HUES48 (cell line): ENCODE results near the gene TUBB.

Source experiments
- H3K27ac ChIP-seq: one replicate; pipeline ENCODE4 v1.7.0; 2013; ENCODE audit warnings: low read depth, low read length, inconsistent platforms
- H3K27me3 ChIP-seq: 2 replicates; pipeline ENCODE4 v1.6.1; 2013; ENCODE audit warnings: mild to moderate bottlenecking, low read length; ENCODE audit not compliant: control insufficient read depth, insufficient read depth
- H3K36me3 ChIP-seq: 2 replicates; pipeline ENCODE4 v1.6.1; 2013; ENCODE audit warnings: low read length; ENCODE audit not compliant: control insufficient read depth, insufficient read depth
- H3K4me1 ChIP-seq: 2 replicates; pipeline ENCODE4 v1.6.1; 2013; ENCODE audit warnings: mild to moderate bottlenecking, low read length; ENCODE audit not compliant: control insufficient read depth, insufficient read depth
- H3K4me3 ChIP-seq: 2 replicates; pipeline ENCODE4 v1.5.1; 2013; ENCODE audit warnings: mild to moderate bottlenecking, low read depth, low read length
- H3K9ac ChIP-seq: 2 replicates; pipeline ENCODE4 v1.6.1; 2013; ENCODE audit warnings: mild to moderate bottlenecking, low read depth, low read length, moderate library complexity
- H3K9me3 ChIP-seq: 2 replicates; pipeline ENCODE4 v1.6.1; 2013; ENCODE audit warnings: low read length; ENCODE audit not compliant: control insufficient read depth, insufficient read depth

Gene TUBB

GRCh38 chr6:30727920-30728553 is 7.9 kb downstream of the TUBB start:
- Histone ChIP-seq H3K27me3 (no peaks in the 10 kb centered on the region), H3K9me3 (no peaks in the 10 kb centered on the region), H3K9ac (no peak overlapping the region), H3K4me3 (no peak overlapping the region), H3K4me1 (peaks cover 2% of the 10 kb centered on the region; the same call in 1 of the 2 replicates), H3K36me3 (peaks cover 76% of the 10 kb centered on the region), H3K27ac (peak overlapping the region; percentile 27)

GRCh38 chr6:30730601-30731435 is 10.7 kb downstream of the TUBB start:
- peaks cover 72% of the 10 kb centered on the region for H3K36me3 ChIP-seq

DNA sequence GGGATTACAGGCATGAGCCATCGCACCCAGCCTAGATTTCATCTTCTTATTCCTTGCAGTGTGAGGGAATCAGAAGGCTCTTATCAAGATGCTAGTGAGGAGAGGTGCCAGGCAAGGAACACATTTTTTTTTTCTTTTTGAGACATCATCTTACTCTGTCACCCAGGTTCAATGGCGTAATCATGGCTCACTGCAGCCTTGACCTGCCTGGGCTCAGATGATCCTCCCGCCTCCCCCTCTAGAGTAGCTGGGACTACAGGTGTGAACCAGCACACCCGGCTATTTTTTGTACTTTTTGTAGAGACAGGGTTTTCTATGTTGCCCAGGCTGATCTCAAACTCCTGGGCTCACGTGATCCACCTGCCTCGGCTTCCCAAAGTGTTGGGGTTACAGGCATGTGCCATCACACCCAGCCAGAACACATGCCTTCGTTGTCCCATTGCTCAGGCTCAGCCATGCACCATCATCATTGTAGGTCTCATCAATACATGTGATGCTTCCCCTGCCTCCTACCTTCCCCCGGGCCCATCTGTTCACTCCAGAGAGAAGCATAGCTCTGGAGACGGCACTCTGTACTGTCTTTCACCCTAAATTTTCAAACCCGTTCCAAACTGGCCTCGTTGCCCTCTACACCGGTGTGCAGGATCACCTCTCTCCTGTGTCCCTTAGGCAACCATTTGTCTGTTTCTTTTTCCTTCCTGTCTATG is 12.2 kb downstream of the TUBB start:
- peaks cover 2% of the 10 kb centered on the region; the same call in 1 of the 2 replicates for H3K4me1 ChIP-seq
- no peaks in the 10 kb centered on the region for H3K9me3 ChIP-seq
- no peak overlapping the region for H3K27ac ChIP-seq
- H3K27me3 ChIP-seq: no peaks in the 10 kb centered on the region
- H3K36me3 ChIP-seq: peaks cover 79% of the 10 kb centered on the region
- H3K9ac ChIP-seq: no peak overlapping the region
- H3K4me3 ChIP-seq: no peak overlapping the region

More at GRCh38 chr6:30730601-30731435, 10.7 kb downstream of the TUBB start:
- peaks cover 2% of the 10 kb centered on the region; the same call in 1 of the 2 replicates for H3K4me1 ChIP-seq
- H3K9me3 ChIP-seq: no peaks in the 10 kb centered on the region
- peak overlapping the region; percentile 55 for H3K27ac ChIP-seq
- H3K4me3 ChIP-seq: no peak overlapping the region
- no peak overlapping the region for H3K9ac ChIP-seq
- H3K27me3 ChIP-seq: no peaks in the 10 kb centered on the region

DNA sequence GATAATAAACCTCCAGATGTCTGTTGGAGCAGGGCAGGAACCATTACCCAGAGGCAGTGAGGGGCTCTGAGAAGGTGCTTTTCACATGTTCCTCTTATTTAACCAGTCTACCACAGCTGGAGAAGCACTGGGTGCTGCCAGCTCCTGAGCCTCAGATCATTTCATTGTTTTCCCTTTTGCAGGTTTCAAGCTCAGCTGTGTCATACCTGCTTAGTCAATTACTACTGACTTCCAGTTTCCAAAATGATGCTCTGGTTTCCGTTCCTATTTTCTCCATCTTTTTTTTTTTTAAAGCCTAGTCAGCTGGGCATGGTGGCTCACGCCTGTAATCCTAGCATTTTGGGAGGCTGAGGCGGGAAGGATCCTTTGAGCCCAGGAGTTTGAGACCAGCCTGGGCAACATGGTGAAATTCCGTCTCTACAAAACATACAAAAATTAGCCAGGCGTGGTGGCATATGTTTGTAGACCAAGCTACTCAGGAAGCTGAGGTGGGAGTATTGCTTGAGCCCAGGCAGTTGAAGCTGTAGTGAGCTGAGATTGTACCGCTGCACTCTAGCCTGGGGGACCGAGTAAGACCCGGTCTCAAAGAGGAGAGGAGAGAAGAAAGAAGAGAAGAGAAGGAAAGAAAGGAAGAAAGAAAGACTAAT is 15.6 kb downstream of the TUBB start:
- H3K4me3 ChIP-seq: no peak overlapping the region
- no peaks in the 10 kb centered on the region for H3K9me3 ChIP-seq
- no peak overlapping the region for H3K27ac ChIP-seq
- H3K36me3 ChIP-seq: peaks cover 82% of the 10 kb centered on the region
- H3K9ac ChIP-seq: no peak overlapping the region
- H3K27me3 ChIP-seq: no peaks in the 10 kb centered on the region
- no peaks in the 10 kb centered on the region for H3K4me1 ChIP-seq

DNA sequence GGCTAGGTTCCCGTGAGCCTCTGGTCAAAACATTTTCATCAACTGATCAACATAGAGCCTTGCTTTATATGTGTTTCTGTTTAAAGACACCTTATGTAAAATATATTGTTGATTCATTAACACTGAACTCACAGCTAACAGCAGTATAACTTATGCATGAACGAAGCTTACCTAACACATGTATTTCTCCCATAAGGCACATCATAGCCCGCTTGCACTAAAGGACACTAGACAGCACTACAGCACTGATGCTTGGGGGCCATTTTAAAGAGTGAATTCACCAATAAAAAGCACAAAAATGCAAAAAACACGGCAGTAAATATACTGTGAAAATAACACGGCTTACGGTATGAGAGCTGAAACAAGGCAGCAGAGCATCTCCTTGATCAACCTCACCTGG is 18.4 kb downstream of the TUBB start:
- Histone ChIP-seq H3K27ac (no peak overlapping the region), H3K4me3 (no peak overlapping the region), H3K27me3 (no peaks in the 10 kb centered on the region), H3K9ac (no peak overlapping the region), H3K9me3 (no peaks in the 10 kb centered on the region), H3K4me1 (peaks cover 6% of the 10 kb centered on the region; the same call in 1 of the 2 replicates), H3K36me3 (peaks cover 69% of the 10 kb centered on the region)

DNA sequence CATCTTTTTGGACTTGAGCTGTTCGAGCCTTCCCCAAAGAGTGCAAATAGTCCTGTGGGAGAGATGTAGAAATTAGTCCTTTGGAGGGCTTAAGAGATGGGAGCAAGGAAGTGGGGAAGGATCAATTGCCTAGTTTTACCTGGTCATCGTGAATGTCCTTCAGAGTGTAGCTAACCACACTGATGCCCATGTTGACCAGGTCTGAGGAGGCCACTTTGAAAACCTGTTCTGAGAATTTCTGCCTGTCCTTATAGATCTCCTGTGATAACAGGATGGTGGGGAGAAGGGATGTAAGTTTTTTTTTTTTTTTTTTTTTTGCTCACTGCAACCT is 20.4 kb downstream of the TUBB start:
- Histone ChIP-seq H3K36me3 (peaks cover 52% of the 10 kb centered on the region), H3K4me1 (peaks cover 6% of the 10 kb centered on the region; the same call in 1 of the 2 replicates), H3K9ac (no peak overlapping the region), H3K9me3 (no peaks in the 10 kb centered on the region), H3K27ac (no peak overlapping the region), H3K4me3 (no peak overlapping the region), H3K27me3 (peaks cover 3% of the 10 kb centered on the region; the same call in 1 of the 2 replicates)

GRCh38 chr6:30741063-30741779 is 21.1 kb downstream of the TUBB start:
- Histone ChIP-seq H3K4me1 (peaks cover 6% of the 10 kb centered on the region; the same call in 1 of the 2 replicates), H3K9ac (no peak overlapping the region), H3K36me3 (peaks cover 45% of the 10 kb centered on the region), H3K4me3 (peak overlapping the region; percentile 74), H3K27ac (peak overlapping the region; percentile 90), H3K9me3 (no peaks in the 10 kb centered on the region), H3K27me3 (peaks cover 3% of the 10 kb centered on the region; the same call in 1 of the 2 replicates)

DNA sequence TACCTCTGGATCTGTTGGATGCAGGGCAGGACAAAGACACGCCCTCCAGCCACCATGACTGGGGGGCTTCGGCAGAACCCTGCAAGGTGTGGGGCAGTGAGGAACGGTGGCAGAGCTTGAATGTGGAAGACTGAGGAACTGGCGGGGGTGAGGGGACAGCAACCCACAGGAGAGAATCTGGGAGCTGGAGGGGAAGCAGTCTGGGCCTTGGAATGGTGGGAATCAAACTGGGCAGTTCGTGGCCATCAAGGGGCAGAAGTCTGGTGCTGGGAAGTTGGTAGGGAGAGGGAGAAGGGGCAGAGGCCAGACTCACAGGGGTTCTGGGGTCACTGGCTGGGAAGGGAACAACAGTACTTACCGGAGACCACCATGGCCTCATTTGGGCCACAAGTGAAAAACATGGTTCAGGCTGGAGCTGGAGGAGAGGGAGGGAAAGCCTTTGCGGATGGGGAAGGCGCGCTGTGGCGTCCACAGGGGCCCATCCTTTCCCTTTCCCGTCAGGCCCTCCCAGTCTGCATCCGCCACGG is 21.7 kb downstream of the TUBB start:
- Histone ChIP-seq H3K9me3 (no peaks in the 10 kb centered on the region), H3K27ac (peak overlapping the region; percentile 90), H3K4me1 (peaks cover 6% of the 10 kb centered on the region; the same call in 1 of the 2 replicates), H3K4me3 (peak overlapping the region; percentile 74), H3K27me3 (peaks cover 3% of the 10 kb centered on the region; the same call in 1 of the 2 replicates), H3K36me3 (peaks cover 42% of the 10 kb centered on the region), H3K9ac (peak overlapping the region; percentile 21)

DNA sequence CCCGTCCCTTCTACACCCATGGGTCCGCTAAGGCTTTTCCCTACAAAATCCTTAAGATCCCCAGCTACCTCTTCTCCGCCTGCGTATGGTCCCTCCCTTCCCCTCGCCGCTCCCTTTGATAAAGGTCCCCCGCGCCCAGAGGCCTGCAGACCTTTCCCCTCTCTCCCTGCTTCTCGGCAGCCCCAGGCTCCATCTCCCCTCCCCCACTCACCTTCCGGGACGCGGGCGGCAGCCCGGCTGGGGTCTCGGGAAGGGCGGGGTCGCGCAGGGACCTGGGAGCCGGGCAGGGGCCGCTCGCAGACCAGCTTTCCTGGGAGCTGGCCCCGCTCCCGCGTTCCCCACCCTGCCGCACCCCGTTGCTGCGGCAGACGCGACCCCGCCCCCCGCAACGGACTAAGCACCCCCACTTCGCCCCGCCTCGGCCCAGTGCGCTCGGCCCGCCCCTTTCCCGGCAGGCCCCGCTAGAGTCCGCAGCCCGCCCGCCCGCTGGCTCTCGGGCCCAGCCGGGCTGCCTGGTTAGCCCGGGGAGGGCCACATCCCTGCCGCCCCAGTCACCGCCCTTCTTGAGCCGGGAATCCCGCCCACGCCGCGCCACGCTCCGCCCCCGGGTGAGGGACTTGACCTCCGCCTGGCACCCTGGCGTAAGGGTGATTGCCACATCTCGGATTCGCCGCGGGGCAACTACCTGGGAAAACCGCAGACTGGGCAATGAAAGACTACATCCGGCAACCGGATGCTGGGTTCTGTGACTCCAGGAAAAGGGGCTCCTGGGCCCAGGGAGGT is 22.4 kb downstream of the TUBB start, which contains the start of gene FLOT1:
Gene FLOT1, minus strand, starts transcription at position 372 of the 783 bp plus-strand sequence. CDS start 498 bp downstream, outside the sequence.
- Histone ChIP-seq H3K9ac (peak within 1 kb of the TSS; percentile 52), H3K27me3 (peaks cover 3% of the 10 kb centered on the region; the same call in 1 of the 2 replicates), H3K27ac (peak within 1 kb of the TSS; percentile 90), H3K36me3 (peaks cover 36% of the 10 kb centered on the region), H3K4me1 (peaks cover 6% of the 10 kb centered on the region; the same call in 1 of the 2 replicates), H3K9me3 (no peaks in the 10 kb centered on the region), H3K4me3 (peak within 1 kb of the TSS; percentile 74)
